NCI-H774 (cell line): ENCODE data around the gene SEMA6B.
"Not testable (repeated sequence)": the region's sequence is repeated elsewhere in the genome, so short reads cannot be mapped to it uniquely, and the experiment has no call there.

Source experiments
- DNase-seq: peaks from one replicate; lab custom pipeline; 2025; lab: John Stamatoyannopoulos, UW

SEMA6B gene

GRCh38 chr19:4571305-4571917 is 11.9 kb upstream of the SEMA6B start:
- no peak for DNase-seq

GRCh38 chr19:4570916-4571304 is 11.4 kb upstream of the SEMA6B start:
- no peak for DNase-seq

DNA sequence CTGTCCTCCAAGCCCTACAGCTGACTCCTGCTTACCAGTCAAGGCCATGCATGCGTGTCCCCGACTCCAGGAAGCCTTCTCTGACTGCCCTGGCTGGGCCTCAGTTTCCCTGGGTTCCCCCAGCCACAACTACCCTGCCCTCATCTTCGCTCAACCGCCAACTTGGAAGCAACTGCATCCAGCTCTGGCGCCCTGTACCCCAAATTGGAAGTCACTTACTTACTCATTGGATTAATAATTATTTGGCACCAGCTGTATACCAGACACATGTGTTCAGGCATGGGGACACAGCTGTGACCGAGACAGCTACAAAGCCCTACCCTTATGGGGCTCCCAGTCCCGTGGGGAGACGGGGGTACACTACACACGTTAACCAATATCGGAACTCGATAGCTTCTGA is 10.9 kb upstream of the SEMA6B start:
- no peak for DNase-seq

- DNase-seq, result no peak
Observed at GRCh38 chr19:4568886-4569285, 9.4 kb upstream of the SEMA6B start.

GRCh38 chr19:4567584-4568071 is 8.1 kb upstream of the SEMA6B start:
- DNase-seq, result peak; percentile 51

DNA sequence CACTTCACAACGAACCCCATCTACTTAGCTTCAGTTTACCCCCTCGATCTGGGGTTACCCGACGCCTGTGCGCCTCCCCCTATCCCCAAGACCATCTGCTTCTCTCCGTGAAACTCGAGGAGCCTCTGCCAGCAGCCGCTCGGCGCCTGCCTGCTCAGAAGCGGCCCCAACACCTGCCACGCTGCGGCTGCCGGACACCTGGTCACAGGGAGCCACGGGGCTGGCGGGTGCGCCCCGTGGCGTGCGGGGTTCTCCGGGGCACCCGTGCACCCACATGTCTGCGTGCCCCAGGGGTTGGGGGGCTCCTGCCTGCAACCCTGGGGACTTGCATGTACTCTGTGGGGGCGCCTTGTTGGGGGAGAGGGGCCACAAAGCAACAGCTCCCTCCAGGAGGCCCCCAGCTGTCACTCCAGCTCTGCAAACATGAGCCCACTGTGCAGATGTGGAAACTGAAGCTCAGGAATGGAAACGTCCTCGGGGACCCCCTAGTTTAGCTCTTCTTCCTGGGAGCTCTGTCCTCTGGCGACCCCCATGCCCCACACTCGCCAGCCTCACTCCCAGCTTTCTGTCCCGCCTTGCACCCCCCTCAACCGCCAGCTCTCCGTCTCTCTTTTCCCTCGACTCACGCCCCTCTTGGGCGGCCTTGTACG is 7.0 kb upstream of the SEMA6B start:
- no peak for DNase-seq

DNA sequence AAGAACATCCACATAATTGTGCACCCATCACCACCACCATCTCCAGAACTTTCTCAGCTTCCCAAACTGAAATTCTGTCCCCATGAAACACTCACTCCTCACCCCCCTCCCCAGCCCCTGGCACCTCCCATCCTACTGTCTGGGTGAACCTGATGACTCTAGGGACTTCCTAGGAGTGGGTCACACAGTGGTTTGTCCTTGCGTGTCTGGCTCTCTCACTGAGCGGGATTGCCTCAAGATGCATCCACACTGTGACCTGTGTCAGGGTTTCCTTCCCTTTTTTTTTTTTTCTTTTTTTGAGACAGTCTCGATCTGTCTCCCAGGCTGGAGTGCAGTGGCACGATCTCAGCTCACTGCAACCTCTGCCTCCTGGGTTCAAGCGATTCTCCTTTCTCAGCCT is 4.1 kb upstream of the SEMA6B start:
- DNase-seq, result not testable (repeated sequence)

GRCh38 chr19:4562085-4562484 is 2.6 kb upstream of the SEMA6B start:
- DNase-seq, result not testable (repeated sequence)

GRCh38 chr19:4557971-4558941 is 1.2 kb downstream of the SEMA6B start:
- DNase-seq, result no peak

GRCh38 chr19:4557144-4557970 is 2.1 kb downstream of the SEMA6B start:
- no peak for DNase-seq

GRCh38 chr19:4556597-4557127 is 2.8 kb downstream of the SEMA6B start:
- DNase-seq, result peak; percentile 60

DNA sequence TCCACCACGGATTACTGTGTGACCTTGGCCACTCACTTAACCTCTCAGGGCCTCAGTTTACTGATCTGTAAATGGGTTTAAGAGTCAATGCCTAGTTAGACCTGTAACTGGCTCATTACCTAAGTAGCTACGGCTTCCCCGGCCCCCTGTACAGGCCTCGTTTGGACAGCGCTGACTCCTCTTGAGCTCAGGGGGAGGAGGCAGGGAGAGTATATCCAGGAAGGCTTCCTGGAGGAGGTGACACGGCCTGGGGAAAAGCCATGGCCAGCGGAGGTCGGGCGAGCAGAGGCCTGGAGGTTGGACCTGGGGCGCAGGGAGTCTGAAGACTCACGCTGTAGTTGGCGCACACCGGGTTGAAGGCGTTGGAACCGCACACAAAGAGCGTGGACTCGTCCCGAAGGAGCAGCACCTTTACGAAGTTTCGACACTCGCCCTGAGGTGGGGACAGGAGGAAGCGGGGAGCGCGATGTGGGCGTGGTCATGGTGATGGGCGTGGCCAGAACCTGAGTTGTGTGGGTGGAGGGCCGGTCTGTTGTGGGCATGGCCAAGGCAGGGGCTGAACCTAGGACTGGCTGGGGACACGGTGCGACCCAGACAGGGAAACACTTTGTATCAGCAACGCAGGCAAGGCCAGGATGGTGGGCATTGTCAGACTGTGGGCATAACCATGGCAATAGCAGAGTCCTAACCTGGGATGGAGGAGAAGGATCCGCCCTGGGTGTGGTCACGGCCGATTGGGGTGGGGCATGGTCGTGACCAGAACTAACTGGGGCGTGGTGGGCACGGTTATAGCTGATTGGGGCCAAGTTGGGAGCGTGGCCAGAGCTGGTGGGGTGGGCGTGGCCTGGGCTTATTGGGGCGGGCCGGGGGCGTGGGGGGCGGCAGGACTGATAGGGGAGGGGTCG is 3.6 kb downstream of the SEMA6B start:
- peak; percentile 32 for DNase-seq

GRCh38 chr19:4554717-4555116 is 4.8 kb downstream of the SEMA6B start:
- DNase-seq, result no peak

DNA sequence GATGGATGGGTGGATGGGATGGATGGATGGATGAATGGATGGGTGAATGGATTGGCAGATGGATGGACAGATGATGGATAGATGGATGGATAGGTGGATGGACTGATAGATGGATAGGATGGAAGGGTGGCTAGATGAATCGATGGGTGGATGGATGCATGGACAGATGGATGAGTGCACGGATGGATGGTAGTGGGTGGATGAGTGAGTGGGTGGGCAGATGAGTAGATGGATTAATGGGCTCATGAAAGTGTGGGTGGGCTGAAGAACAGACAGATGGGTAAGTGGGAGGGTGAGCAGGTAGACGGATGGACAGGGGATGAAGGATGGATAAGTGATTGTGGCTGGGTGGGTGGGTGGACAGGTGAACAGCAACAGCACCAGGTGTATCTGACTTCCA is 5.7 kb downstream of the SEMA6B start:
- DNase-seq, result no peak

DNA sequence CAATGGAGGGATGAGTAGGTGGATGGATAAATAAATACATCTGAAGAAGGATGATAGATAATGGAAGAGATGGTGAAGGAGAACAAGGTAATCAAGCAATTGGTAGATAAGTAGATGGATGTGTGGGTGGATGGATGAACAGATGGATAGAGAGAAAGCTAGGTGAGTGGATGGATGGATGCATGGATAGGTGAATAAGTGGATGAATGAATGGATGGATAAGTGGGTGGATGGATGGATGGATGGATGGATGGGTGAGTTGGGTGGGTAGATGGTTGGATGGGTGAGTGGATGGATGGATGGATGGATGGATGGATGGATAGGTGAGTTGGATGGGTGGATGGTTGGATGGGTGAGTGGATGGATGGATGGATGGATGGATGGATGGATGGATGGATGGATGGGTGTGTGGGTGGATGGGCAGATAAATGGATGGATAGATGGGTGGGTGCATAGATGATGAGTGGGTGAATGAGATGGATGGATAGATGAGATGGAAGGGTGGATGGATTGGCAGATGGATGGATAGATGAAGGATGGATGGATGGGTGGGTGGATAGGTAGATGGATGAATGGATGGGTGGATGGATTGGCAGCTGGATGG is 6.3 kb downstream of the SEMA6B start:
- no peak for DNase-seq

DNA sequence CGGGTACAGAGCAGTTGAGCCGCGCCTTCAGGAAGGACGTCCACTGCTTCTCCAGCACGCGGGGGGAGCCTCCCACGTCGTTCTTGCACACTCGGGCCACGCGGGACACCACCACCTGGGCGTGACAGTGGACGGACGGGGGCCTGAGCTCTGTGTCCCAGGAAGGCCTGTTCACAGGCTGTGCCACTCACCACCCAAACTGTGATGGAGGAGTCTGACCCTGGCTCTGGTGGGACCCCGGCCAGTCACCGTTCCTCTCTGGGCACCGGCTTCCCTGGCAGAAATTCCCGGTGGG is 7.0 kb downstream of the SEMA6B start:
- DNase-seq, result no peak

- DNase-seq, result no peak
Observed at GRCh38 chr19:4550479-4551050, 8.9 kb downstream of the SEMA6B start.

GRCh38 chr19:4550018-4550417 is 9.5 kb downstream of the SEMA6B start:
- no peak for DNase-seq

DNA sequence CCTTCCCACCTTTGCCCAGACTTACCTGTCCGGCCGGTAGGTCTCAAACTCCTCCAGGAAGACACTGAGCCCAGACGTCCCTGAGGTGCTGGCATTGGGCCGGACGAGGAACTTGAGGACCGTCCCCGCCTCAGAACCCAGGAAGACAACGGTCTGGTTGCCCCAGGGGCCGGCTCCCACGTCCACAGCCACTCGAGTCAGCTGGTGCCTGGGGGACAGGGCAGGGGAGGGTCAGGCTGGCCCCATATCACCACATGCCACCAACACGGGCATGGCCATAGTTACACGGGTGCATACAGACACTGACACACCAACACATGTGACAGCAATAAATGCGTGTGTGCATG is 11.3 kb downstream of the SEMA6B start:
- no peak for DNase-seq
